Measurements from ENCODE around the gene WDFY1. TPM values are rescaled to one million over a fixed set of nuclear protein-coding genes. Genes with fewer than 3 reads are reported as not detected.
"Not testable (repeated sequence)": the region's sequence is repeated elsewhere in the genome, so short reads cannot be mapped to it uniquely, and the experiment has no call there.

The WDFY1 gene
- total RNA-seq, 1 donor from 2014 or later, result 10.8 TPM

- intact Hi-C loops (cut with DNase I), result no loop called here
- ATAC-seq (ENCODE audit: poor library complexity), result no peak
- DNase-seq, result no peak
These were observed 24.2 kb upstream of the WDFY1 start for GRCh38 chr2:223969315-223969714.

- no peak for DNase-seq
- no peak for ATAC-seq (ENCODE audit: poor library complexity)
- intact Hi-C loops (cut with DNase I), result no loop called here
These were observed 22.8 kb upstream of the WDFY1 start for GRCh38 chr2:223967981-223968380.

- no peak for DNase-seq
- intact Hi-C loops (cut with DNase I), result no loop called here
- ATAC-seq (ENCODE audit: poor library complexity), result peak; percentile 21
These were observed 14.6 kb upstream of the WDFY1 start for GRCh38 chr2:223959688-223960087.

GRCh38 chr2:223957092-223957851 lies 12.1 kb upstream of the WDFY1 start, which contains the start of gene MRPL44:
TSS of gene MRPL44 (plus strand) at chr2:223957463. CDS start at chr2:223957473, 10 bp downstream.
- intact Hi-C loops (cut with DNase I), result no loop called here
- peak; percentile 100 for ATAC-seq (ENCODE audit: poor library complexity)
- DNase-seq, result peak; percentile 98

GRCh38 chr2:223956300-223956699 lies 11.2 kb upstream of the WDFY1 start:
- intact Hi-C loops (cut with DNase I), result no loop called here
- DNase-seq, result no peak
- ATAC-seq (ENCODE audit: poor library complexity), result no peak

GRCh38 chr2:223954401-223954800 lies 9.3 kb upstream of the WDFY1 start:
- intact Hi-C loops (cut with DNase I), result no loop called here
- no peak for ATAC-seq (ENCODE audit: poor library complexity)
- DNase-seq, result no peak

GRCh38 chr2:223952280-223952968 lies 7.3 kb upstream of the WDFY1 start:
- no peak for DNase-seq
- intact Hi-C loops (cut with DNase I), result no loop called here
- ATAC-seq (ENCODE audit: poor library complexity), result no peak

GRCh38 chr2:223950448-223951347 lies 5.6 kb upstream of the WDFY1 start:
- intact Hi-C loops (cut with DNase I), result no loop called here
- DNase-seq, result no peak
- ATAC-seq (ENCODE audit: poor library complexity), result no peak

GRCh38 chr2:223949241-223949840 lies 4.2 kb upstream of the WDFY1 start:
- DNase-seq (no peak), ATAC-seq (ENCODE audit: poor library complexity) (no peak)
- intact Hi-C loops (cut with DNase I), result no loop called here

- ATAC-seq (ENCODE audit: poor library complexity) (no peak), DNase-seq (no peak)
- intact Hi-C loops (cut with DNase I), result no loop called here
These were observed 2.6 kb upstream of the WDFY1 start for GRCh38 chr2:223947711-223948205.

- intact Hi-C loops (cut with DNase I), result no loop called here
These were observed 620 bp upstream of the WDFY1 start for GRCh38 chr2:223945755-223946154.

GRCh38 chr2:223944166-223944702 lies 901 bp downstream of the WDFY1 start:
- intact Hi-C loops (cut with DNase I), result no loop called here
- DNase-seq (peak; percentile 66), ATAC-seq (ENCODE audit: poor library complexity) (peak; percentile 72)

More at GRCh38 chr2:223945755-223946154, 620 bp upstream of the WDFY1 start:
- DNase-seq (no peak), ATAC-seq (ENCODE audit: poor library complexity) (no peak)

- no peak for DNase-seq
- intact Hi-C loops (cut with DNase I), result no loop called here
- ATAC-seq (ENCODE audit: poor library complexity), result no peak
These were observed 1.6 kb downstream of the WDFY1 start for GRCh38 chr2:223943561-223944008.

- intact Hi-C loops (cut with DNase I), result no loop called here
- DNase-seq (no peak), ATAC-seq (ENCODE audit: poor library complexity) (no peak)
These were observed 2.0 kb downstream of the WDFY1 start for GRCh38 chr2:223943135-223943534.

GRCh38 chr2:223941579-223942277 lies 3.4 kb downstream of the WDFY1 start:
- intact Hi-C loops (cut with DNase I), result no loop called here
- DNase-seq, result no peak
- ATAC-seq (ENCODE audit: poor library complexity), result no peak

GRCh38 chr2:223939438-223939837 lies 5.7 kb downstream of the WDFY1 start:
- ATAC-seq (ENCODE audit: poor library complexity); DNase-seq; intact Hi-C loops (cut with DNase I): not testable (repeated sequence)

- ATAC-seq (ENCODE audit: poor library complexity) (peak; percentile 19), DNase-seq (no peak)
- intact Hi-C loops (cut with DNase I), result no loop called here
These were observed 7.6 kb downstream of the WDFY1 start for GRCh38 chr2:223937535-223937934.

- ATAC-seq (ENCODE audit: poor library complexity) (no peak), DNase-seq (no peak)
- intact Hi-C loops (cut with DNase I), result no loop called here
These were observed 8.2 kb downstream of the WDFY1 start for GRCh38 chr2:223936862-223937326.
